Left forelimb (tissue), 1 donor: ENCODE data around the gene ARMC9.
"Not testable (repeated sequence)": the region's sequence is repeated elsewhere in the genome, so short reads cannot be mapped to it uniquely, and the experiment has no call there.

Experiments
- DNase-seq: peaks from one replicate; pipeline ENCODE4 v3.0.0-alpha.2; 2018; ENCODE audit warnings: low spot score

Gene ARMC9

DNA sequence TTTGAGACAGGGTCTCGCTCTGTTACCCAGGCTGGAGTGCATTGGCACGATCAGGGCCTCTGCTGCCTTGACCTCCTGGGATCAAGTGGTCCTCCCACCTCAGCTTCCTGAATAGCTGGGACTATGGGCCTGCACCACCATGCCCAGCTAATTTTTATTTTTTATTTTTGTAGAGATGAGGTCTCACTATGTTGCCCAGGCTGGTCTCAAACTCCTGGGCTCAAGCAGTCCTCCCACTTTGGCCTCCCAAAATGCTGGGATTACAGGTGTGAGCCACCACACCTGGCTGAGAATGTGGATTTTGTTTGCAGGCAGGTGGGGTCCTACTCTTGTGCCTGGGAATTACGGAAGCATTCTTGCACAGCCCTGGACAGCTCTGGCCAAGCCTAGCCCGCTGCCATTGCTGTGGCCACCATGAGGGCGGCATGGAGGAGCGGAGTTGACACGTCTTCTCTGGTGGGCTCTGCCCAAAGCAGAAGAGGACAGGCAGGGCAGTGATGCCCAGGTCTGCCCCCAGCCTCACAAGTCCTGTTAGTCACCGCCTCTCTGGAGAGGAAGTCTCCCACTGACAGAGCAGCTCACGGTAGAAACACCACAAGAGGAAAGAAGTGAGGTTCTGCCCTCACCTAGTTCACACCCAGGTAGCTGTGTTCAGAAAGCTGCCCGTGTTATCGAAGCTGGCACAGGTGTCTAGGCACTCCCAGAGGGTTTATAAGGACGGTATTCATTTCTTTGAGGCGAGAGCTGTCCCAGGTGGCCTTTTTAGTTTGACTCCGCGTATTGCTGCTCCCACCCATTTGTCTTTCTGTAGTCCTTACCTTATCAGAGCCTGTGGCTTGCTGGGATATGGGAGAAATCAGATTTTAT lies 46.2 kb downstream of the ARMC9 start:
- no peak for DNase-seq

DNA sequence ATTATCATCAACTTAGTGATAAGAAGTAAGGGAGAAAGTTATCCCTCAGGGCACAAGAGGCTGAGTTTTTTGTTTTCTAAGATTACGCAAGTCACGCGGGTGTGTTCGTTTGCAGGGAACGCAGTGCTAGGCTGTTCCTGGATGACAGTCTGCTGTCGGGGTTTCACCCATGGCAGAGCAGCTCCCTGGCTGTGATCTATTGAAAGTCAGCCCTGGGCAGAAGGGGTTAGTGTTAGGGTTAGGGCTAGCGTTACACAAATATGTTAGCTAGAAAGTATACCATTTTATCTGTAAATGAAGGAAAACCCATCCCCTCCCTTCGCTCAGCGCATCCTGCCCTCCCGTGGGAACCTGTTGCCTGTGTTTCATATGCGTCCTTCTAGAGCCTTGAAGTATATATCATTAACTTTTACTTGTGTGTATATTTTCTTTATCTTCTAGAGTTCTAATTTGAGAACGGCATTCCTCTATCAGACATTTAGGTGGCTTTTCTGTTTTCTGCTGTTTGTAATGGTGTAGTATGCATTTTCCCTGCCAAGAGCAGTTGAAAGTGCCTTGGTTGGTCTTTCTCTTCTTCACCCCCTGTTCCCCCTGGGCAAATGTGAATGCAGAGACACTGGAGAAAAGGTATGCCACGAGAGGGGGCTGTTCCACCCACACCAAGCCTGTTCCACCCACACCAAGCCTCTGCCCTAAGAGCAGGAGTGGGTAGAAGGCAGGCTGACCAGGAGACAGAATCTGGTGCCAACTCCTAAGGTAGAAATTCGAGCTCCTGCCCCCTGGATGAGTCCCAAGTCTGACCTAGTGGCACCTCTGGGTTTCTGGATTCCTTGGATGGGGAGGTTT lies 47.0 kb downstream of the ARMC9 start:
- DNase-seq = no peak

DNA sequence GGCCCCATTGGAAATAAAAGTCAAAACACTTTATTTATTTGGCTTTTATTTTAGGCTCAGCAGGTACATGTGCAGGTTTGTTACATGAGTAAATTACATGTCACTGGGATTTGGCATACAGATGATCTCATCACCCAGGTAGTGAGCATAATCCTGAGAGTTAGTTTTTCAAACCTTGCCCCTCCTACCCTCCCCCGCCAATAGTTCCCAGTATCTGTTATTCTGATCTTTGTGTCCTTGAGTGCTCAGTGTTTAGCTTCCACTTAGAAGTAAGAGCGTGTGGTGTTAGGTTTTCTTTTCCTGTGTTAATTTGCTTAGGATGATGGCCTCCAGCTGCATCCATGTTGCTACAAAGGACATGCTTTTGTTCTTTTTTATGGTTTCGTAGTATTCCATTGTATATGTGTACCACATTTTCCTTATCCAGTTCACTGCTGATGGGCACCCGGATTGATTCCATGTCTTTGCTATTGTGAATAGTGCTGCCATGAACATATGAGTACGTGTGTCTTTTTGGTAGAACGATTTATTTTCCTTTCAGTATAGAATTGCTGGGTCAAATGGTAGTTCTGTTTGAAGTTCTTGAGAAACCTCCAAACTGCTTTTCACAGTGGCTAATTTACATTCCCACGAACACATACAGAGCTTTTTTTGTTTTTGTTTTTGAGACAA lies 47.9 kb downstream of the ARMC9 start:
- DNase-seq = no peak

DNA sequence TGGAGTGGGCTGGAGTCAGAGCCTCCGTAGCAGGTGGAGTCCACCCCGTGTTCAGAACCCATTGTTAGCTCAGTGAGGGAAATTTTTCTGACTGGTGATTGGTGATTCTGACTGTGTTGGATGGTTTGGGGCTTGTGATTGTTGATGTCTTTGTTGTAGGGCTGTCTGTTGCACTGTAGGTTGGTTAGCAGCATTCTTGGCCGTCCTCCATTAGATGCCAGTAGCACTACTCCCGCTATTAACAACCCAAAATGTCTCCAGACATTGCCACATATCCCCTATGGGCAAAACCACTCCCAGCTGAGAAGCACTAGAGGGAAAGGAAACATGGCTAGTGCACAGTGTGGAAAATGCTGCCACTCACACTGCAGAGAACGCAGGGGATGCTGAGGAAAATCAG lies 51.7 kb downstream of the ARMC9 start:
- no peak for DNase-seq

DNA sequence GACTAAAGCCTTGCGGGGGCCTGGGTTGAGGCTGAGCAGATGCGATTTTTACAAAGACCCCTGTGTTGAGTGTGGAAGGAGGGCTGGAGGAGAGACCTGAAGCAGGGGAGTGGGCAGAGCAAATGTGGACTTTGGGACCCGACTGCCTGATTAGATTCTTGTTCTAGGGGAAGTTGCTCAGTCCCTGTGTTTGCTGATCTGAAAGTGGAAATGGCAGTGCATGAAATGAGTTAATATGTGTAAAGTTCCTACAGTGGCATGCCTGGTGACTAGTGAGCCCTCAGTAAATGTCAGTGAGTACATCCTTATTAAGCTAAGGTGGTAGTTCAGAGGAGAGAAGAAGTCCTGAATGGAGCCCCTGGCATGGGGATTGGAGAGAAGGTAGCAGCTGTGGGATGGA lies 52.3 kb downstream of the ARMC9 start:
- DNase-seq = no peak

DNA sequence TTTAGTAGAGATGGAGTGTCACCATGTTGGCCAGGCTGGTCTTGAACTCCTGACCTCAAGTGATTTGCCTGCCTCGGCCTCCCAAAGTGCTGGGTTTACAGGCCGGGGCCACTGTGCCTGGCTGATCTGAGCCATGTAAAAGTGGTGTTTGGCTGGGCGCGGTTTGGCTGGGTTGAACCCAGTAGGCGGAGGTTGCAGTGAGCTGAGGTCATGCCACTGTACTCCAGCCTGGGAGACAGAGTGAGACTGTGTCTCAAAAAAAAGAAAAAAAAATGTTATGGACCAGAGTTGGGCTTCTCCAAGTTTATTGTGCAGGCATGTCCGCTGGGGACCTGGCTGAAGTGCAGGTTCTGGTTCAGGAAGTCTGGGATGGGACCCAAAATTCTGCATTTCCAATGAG lies 54.9 kb downstream of the ARMC9 start:
- DNase-seq = not testable (repeated sequence)

DNA sequence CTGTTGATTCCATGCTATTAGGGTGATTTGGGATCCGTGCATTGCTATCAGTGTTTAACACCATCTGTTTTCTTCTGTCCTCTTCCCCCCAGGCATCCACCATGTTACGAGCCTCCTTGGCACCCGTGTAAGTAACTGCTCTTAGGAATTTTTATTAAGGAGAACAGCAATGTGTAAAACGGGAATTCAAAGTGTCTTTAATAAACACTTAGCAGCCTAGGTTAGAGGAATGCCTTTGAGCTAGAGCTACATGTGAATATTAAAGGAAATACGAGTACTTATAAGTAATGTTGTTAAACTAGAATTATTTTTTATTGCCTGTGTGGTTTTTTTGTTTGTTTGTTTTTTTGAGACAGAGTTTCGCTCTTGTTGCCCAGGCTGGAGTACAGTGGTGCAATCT lies 58.1 kb downstream of the ARMC9 start:
- DNase-seq = no peak

DNA sequence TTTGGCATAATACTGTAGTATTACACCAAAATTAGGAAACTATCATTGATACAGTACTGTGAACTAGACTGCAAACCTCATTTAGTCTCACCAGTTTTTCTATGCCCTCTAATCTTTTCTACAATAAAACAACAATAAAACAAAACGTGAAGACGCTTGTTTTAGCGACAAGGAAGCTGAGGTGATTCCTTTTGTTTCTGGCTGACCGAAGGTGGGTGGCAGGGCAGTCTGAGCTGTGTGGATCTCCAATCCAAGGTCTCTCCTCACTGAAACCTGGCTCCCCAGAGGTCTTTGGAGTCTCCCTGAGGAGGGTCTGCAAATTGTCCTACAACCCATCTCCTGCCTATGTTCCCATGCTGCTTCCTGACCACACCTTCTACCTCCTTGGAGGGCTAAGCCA lies 59.3 kb downstream of the ARMC9 start:
- no peak for DNase-seq

DNA sequence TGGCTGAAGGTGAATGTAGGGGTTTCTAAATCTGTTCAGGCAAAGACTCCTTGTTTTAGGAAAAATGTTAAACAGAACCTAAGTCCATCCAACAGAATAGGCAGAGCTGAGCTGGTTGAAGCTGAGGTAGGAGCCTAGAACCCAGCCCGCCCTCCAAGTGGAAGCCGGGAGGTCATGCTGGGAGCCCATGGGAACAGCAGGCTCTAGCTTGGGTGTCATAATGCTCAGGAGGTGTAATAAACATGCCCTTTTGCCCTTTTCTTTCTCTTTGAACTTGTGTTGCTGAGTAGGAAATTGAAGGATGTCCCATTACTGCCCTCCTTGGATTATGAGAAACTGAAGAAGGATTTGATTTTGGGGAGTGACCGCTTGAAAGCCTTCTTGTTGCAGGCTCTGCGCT lies 60.3 kb downstream of the ARMC9 start:
- no peak for DNase-seq

DNA sequence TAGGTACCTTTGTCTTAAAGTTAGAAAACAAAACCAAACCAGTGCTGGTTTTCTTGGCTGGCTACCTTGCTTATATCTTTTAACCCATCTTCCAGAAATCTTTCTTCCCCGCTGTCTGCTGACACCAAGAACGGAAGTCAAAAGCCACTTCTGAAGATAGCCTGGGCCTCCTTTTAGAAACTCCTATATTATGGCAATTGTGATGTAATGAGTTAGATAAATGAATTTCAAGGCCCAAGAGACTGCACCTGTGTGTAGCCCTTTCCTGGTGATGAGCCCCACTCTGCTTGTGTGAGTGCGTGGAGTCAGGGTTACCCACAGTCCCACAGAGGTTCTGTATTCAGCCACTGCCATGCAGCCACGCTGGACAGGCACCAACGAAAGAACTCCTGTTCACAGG lies 60.7 kb downstream of the ARMC9 start:
- DNase-seq = no peak

DNA sequence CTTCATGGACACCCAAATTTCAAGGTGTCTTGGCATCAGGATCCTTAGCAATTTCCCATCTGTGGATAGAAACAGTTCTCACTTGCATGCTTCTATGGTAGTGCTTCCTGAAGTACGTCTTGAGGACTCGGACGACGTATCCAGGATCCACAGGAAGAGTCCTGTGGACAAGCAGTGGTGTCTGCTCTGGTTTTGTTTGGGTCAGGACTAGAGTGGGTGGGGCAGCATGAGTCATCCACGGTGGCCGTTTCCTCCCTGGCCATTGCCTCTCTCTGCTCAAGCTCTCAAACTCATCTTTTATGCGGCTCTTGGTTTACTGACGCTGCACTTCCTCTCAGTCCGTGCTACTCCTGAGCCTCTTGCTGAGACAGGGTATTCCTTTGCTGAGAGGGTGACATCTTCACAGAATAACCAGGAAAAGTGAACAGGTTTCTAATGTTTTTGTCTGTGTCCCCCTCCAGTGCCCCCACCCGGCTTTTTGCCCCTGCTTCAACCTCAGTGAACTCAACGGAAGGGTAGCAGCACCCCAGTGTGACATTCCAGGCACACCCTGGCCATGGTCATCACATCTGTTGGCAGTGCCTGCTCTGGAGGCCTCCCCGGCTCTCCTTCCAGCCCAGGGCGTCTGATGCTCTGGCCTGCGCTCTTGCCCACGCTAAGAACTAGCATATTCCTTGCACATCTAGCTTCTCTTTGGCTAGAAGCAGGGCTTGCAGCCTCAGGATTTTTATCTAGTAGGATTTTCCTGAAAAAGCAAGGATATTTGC lies 62.2 kb downstream of the ARMC9 start:
- no peak for DNase-seq

DNA sequence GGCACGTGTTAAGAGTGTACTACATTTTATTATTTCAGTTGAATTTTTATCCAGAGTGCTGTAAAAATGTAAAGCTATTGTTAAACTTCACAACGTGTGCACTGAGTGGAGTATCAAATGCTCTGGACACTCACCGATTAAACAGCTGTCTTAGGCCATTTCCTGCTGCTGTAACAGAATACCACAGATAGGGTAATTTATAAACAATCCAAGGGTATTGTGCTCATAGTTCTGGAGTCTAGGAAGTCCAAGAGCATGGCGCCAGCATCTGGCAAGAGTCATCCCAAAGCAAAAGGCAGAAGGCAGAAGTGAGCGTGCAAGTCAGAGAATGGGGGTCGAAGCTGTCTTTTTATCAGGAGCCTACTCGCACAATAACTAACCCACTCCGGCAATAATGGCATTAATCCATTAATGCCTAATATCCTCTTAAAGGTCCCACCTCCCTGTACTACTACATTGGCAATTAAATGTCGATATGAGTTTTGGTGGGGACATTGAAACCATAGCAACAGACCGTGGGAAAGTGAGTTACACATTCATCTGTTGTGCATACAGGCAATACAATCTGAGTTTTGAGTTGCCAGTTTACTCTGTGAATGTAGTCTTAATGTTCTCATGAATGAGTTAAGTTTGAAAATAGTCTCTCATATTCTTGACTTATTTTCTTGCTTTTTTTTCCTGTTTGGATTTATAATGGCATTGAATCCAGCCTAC lies 64.8 kb downstream of the ARMC9 start:
- DNase-seq = peak; percentile 31

DNA sequence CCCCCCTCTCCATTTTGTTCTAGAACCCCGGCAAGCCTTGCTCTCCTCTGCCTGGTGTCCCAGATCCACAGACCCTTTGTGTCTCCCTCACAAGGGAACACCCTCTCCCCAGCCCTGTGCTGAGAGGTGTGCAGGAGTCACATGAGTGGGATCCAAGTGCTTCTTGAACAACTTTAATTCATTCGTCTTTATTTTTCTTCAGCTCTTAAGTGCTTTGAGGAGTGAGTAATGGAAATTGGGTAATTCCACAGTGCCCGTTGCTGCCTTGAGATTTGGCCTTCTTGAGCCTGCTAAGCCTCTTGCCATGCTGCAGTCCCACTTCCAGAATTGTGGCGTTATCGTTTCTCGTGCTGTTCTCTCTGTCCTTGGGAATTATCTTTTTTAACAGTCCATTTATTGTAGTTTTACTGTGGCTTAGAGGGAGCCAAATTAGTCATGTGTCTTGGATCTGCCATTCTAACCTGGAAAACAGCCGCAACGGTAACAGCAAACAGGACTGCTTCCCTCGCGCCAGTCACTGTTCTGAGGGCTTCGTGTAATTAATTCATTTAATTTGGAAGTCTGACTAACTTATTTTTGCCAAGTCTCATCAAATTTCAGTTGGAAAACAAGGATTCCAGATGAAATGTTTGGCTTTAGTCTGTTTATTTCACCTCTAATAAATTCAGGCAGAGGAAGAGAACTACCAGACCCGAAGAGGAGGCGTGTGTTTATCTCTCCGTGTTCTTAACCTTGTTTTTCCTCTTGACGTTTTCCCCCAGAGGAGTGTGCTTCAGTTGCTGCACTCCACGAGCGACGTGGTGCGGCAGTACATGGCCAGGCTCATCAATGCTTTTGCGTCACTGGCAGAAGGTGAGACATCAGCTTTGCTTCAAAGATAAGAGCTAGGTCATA lies 72.0 kb downstream of the ARMC9 start:
- no peak for DNase-seq

DNA sequence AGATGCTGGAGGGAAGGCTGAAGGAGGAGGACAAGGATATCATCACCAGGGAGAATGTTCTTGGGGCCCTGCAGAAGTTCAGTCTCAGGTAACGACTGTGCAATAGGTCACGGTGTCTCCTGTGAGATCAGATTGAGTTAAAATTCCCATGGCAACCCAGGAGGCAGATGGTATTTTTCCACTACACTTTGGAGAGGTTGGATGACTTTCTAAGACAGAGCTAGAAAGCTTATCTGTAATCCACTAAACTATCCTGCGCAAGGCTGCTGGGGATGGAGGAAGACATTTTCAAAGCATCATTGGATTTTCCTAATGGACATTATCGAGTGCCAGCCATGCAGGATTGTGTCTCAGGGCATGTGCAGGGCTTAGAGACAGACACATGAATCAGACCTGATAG lies 74.6 kb downstream of the ARMC9 start:
- no peak for DNase-seq

DNA sequence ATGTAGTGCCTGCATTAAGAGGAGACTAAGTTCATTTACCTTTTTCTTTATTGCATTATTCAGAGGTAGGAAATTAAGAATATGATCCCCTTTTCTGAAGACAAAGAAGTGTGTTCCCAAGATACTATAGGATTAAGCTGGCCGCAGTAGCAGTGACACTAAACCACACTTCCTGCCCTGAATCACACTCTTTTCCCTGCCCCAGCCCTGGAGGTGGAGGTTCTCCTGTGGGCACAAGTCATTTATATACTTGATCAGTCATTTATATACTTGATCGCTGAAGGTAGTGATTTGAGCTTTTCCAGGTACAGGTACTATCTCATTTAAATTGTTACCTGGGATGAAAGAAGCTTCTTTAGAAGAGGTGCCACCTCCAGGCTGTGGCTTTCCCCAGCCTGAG lies 78.6 kb downstream of the ARMC9 start:
- no peak for DNase-seq

DNA sequence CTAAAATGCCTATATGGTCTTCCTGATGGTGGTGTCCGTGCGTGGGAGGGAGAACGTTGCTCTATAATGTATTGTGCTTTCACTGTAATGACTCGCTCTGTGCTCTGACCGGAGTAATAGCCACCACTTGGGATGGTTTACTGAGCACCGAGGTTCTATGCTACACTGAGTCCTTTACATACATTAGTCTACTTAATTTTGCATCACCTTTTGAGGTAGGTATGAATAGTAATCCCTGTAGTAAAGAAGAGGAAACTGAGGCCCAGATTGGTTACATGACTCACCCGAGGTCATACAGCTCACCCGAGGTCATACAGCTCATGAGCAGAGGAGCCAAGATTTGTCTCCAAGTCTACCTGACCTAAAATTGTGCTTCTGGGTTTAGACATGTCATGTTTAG lies 79.5 kb downstream of the ARMC9 start:
- no peak for DNase-seq

DNA sequence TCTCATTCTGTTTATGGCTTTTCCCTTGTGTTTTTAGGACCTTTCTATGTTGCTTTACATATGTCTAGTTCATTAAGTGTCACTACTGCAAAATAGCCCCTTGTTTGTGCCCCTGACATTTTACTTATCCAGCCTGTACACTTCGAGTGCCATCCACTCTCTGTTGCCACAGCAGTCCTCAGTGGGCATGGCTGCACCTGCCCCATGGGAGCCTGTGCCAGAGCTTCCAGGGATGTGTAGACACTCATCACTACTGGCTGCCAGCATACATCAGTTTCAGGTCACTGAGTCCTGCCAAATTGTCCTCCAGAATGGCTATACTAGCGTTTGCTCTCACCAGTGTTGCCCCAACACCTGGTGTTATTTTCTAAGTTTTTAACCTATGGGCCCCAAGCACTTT lies 80.4 kb downstream of the ARMC9 start:
- DNase-seq = no peak

DNA sequence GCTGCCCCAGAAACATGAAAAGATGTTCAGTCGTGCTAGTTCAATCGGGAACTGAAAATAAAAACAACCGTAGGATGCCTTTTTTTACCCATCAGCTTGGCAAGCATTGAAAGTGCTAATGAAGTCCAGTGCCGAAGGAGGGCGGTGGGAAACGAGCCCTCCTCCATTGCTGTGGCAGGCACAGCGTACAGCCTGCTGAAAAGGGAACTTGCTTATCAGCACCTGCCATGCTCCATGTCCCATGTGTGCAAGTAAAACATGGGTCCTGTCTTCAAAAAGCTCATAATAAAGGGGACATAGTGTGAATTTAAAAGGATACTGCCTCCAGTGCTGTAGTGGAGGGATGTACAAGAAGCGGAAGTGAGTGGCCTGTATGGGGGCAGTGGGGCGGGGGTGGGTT lies 82.4 kb downstream of the ARMC9 start:
- DNase-seq = no peak

DNA sequence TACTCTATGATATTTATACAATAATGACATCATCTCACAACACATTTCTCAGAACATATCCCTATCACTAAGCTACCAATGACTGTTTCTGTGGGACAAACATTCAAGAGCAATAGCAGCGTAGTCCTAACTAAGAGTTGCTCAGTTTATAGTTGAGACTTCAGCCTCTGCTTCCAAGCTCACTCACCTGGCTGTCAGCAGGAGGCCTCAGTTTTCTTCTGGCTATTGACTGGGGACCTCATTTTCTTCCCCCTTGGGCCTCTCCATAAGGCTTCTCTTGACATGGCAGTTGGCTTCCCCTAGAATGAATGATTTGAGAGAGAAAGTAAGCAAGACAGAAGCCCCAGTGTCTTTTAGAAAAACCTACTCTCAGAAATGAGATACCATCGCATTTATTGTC lies 85.9 kb downstream of the ARMC9 start:
- no peak for DNase-seq

DNA sequence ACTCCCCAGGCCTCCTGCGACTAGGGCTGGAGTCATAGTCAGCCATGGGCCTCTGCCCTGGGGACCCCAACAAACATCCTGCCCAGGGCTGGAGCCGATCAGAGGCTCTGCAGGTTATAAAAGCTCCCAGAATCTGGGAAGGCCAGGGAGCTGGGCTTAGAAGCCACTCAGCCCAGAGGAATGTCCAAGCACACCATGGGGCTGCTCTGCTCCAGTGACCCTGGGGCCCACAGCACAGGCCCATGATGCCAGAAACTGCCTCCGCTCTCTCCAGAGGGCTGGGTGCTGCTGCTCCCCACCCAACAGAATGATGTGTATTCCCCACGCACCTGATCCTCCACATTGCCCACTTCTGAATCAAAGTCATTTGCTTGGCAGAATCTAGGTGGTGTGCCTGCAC lies 88.5 kb downstream of the ARMC9 start:
- no peak for DNase-seq
